GM08714 (cell line): ENCODE measurements around the gene KRT32.

ENCODE experiments used
- H3K4me3 ChIP-seq: fragments of 200-500 bp; sonication (Bioruptor generic); 2 replicates; pipeline ENCODE4 v1.5.1; 2014; ENCODE audit warnings: mild to moderate bottlenecking, low read length, inconsistent platforms
- ZNF274 ChIP-seq: IDR thresholded peaks from 2 replicates; pipeline ENCODE4 v1.6.1; 2012; ENCODE audit warnings: mild to moderate bottlenecking, low read depth, low read length

Gene KRT32

GRCh38 chr17:41466988-41467387 is at the start of gene KRT32:
TSS of gene KRT32 (minus strand) at chr17:41467386. CDS start at chr17:41467325, 61 bp downstream.
- no peak for TF ChIP-seq ZNF274
- H3K4me3 ChIP-seq, result no peak within 1 kb of the TSS

- TF ChIP-seq ZNF274, result no peak
These were observed 49.7 kb upstream of the KRT32 start for GRCh38 chr17:41516830-41517283.

GRCh38 chr17:41516147-41516829 is 49.1 kb upstream of the KRT32 start:
- no peak for TF ChIP-seq ZNF274
- no peak overlapping the region for H3K4me3 ChIP-seq

More at GRCh38 chr17:41516830-41517283, 49.7 kb upstream of the KRT32 start:
- no peak overlapping the region for H3K4me3 ChIP-seq

- H3K4me3 ChIP-seq, result no peak overlapping the region
- no peak for TF ChIP-seq ZNF274
These were observed 46.0 kb upstream of the KRT32 start for GRCh38 chr17:41513168-41513547.

GRCh38 chr17:41512546-41513167 is 45.5 kb upstream of the KRT32 start:
- no peak overlapping the region for H3K4me3 ChIP-seq
- TF ChIP-seq ZNF274, result no peak

GRCh38 chr17:41511716-41512115 is 44.5 kb upstream of the KRT32 start:
- no peak for TF ChIP-seq ZNF274
- H3K4me3 ChIP-seq, result no peak overlapping the region

- TF ChIP-seq ZNF274, result no peak
- H3K4me3 ChIP-seq, result no peak overlapping the region
These were observed 43.9 kb upstream of the KRT32 start for GRCh38 chr17:41511116-41511515.

- no peak overlapping the region for H3K4me3 ChIP-seq
- TF ChIP-seq ZNF274, result no peak
These were observed 43.3 kb upstream of the KRT32 start for GRCh38 chr17:41510251-41511065.

GRCh38 chr17:41507315-41507880 is 40.2 kb upstream of the KRT32 start:
- TF ChIP-seq ZNF274, result no peak
- H3K4me3 ChIP-seq, result no peak overlapping the region

GRCh38 chr17:41505809-41506767 is 38.9 kb upstream of the KRT32 start:
- no peak for TF ChIP-seq ZNF274
- no peak overlapping the region for H3K4me3 ChIP-seq

- H3K4me3 ChIP-seq, result no peak within 1 kb of the TSS
- no peak for TF ChIP-seq ZNF274
These were observed 38.0 kb upstream of the KRT32 start, which contains the start of gene KRT13 for GRCh38 chr17:41505007-41505808. TSS of gene KRT13 (minus strand) at chr17:41505612. CDS start at chr17:41505550, 62 bp downstream.

GRCh38 chr17:41504246-41504977 is 37.2 kb upstream of the KRT32 start:
- no peak for TF ChIP-seq ZNF274
- no peak overlapping the region for H3K4me3 ChIP-seq
